NB4 (cell line): Measurements from ENCODE around the gene ADAP2.

Source experiments
- CTCF ChIP-seq: IDR thresholded peaks from one replicate; pipeline ENCODE4 v1.5.1; 2012; ENCODE audit warnings: low read depth, low read length
- MAX ChIP-seq: IDR thresholded peaks from 2 replicates; pipeline ENCODE4 v1.6.1; 2011; ENCODE audit warnings: low read depth, low read length
- MYC ChIP-seq: IDR thresholded peaks from 2 replicates; pipeline ENCODE4 v1.6.1; 2011; ENCODE audit warnings: low read depth, low read length
- POLR2A ChIP-seq: IDR thresholded peaks from 2 replicates; pipeline ENCODE4 v1.6.1; 2011; ENCODE audit warnings: mild to moderate bottlenecking; ENCODE audit not compliant: insufficient read length; ENCODE audit errors: extremely low read depth

- no peak for TF ChIP-seq CTCF
- no peak for TF ChIP-seq POLR2A
- TF ChIP-seq MAX, result no peak
- TF ChIP-seq MYC, result no peak
These were observed 35.6 kb upstream of the ADAP2 start for GRCh38 chr17:30886187-30886586.
